KOPT-K1 (cell line): ENCODE measurements around the gene ARHGAP26.

Experiments
- H3K27ac ChIP-seq: fragments of 200-600 bp; sonication (generic); 2 replicates; pipeline ENCODE4 v1.5.1; 2016; ENCODE audit warnings: antibody characterized with exemption, mild to moderate bottlenecking, low read depth, low read length; ENCODE audit not compliant: poor library complexity, severe bottlenecking
- H3K36me3 ChIP-seq: fragments of 200-600 bp; sonication (generic); 2 replicates; pipeline ENCODE4 v1.5.1; 2017; ENCODE audit warnings: antibody characterized with exemption, mild to moderate bottlenecking, low read length, moderate library complexity; ENCODE audit not compliant: insufficient read depth
- H3K9me3 ChIP-seq: fragments of 200-600 bp; sonication (generic); 2 replicates; pipeline ENCODE4 v1.5.1; 2017; ENCODE audit warnings: antibody characterized with exemption, low read length, mild to moderate bottlenecking; ENCODE audit not compliant: insufficient read depth, poor library complexity, severe bottlenecking

The ARHGAP26 gene

DNA sequence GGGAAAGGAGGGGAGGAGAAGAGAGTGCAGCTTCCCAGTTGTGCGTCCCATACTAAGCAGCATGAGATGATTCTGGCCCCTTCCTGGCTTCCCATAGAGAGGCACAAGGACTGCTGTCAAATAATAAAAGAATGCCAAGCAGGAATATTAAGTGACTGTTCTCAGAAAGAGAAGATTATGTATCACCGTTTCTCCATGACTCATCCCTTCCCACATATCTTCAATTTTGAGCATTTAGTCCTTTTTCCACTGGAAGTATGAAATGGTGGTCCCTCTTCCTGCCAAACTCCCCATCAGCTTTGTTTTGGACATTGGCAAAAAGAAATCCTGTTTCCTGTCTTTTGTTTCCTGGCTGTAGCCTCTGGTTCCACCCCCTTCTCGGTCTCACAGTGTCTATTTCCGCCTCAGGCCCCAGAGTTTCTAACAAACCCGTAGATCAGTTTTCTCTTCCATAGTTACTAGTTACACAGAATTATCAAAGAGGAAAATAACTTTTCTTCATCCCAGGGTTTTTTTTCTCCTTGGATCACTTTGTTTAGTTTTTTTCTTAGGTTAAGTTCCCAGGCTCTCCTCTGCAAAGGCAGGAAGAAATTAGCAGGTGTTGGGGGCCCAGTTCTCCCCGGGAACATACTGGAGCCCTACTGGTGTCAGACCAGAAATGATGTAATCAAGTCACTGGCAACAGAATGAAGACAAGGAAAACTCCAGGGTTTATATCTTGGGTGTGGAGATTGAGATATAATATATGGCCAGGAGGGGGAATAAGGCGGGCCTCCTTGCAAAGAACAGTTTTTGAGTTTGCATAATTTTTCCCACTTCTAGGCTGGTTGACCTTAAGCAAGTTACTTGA, 26.4 kb upstream of the ARHGAP26 start:
- H3K27ac ChIP-seq: no peak overlapping the region
- no peaks in the 10 kb centered on the region for H3K36me3 ChIP-seq
- no peaks in the 10 kb centered on the region for H3K9me3 ChIP-seq

DNA sequence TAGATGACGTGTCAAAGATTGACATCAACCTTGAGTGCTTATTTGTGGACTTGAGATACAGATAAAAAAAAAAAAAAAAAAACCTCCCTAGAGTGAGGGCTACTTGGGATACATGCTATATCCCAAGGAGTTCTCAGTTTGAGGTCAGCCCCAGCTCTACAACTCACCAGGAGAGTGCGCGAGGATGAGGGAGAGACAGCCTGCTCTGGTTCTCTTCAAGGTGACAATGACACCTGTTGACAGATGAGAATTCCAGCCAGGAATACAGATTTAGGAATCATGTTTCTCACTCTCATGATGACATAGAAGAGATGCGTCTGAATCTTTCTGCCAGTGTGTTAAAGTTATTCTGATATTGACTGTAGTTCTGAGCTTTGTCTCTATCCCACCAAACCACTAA, 24.9 kb upstream of the ARHGAP26 start:
- Histone ChIP-seq H3K27ac (no peak overlapping the region), H3K36me3 (no peaks in the 10 kb centered on the region), H3K9me3 (no peaks in the 10 kb centered on the region)

DNA sequence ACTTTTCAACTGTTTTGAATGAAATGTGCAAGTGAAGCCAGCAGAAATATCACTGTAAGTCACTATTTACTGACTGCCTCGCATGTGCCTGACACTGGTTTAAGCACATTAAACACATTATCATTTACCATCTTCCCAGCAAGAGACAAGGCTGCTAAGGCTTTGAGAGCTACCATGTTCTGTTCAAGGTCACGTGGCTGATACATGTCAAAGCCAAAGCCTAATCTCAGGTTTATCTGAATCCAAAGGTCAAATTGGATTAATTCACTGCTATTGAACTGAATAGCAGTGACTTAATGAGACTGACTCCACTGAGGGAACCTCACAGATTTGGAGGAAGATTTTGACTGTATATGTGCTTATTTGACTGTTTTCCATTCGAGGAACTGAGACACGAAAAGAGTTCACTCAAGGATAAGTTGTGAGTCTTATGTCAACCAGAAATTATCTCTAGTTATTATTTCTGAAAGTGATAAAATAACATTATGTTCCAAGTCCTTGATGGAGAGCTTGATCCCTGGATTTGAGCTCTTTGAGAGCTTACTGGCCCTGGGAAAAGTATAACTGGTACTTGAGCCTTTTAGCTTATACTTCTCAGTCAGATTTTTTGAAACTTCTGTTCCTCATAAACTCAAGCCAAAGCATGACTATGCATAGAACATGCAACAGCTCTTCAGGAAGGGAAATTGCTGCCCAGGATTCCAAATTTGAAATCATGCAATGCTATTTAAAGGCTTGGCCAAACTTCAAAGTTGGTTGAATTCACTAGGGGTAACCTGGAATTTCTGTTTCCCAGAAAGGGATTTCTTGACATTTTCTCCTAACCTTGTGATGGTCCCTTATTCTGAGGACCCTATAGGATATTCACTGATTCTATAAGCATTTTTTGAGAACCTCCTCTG, 23.4 kb upstream of the ARHGAP26 start:
- H3K27ac ChIP-seq: no peak overlapping the region
- no peaks in the 10 kb centered on the region for H3K36me3 ChIP-seq
- H3K9me3 ChIP-seq: no peaks in the 10 kb centered on the region

DNA sequence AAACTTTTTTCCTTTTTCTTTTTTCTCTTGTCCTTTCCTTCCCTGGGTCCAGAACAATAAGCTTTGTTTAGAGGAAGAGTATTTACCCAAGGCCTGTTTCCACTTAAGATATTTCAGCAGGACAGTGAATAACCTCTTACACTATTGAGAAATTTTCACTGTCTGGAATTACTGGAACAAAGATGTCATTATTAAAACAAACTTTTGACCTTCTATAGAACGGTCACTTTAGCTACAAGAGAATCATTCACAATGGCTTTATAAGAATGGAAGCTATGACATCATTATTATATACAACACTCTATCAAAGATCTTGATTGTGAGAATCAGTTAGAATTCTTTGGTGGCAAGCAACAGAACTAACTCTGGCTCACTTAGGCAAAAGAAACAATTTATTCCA, 22.0 kb upstream of the ARHGAP26 start:
- Histone ChIP-seq H3K27ac (no peak overlapping the region), H3K36me3 (no peaks in the 10 kb centered on the region), H3K9me3 (no peaks in the 10 kb centered on the region)

DNA sequence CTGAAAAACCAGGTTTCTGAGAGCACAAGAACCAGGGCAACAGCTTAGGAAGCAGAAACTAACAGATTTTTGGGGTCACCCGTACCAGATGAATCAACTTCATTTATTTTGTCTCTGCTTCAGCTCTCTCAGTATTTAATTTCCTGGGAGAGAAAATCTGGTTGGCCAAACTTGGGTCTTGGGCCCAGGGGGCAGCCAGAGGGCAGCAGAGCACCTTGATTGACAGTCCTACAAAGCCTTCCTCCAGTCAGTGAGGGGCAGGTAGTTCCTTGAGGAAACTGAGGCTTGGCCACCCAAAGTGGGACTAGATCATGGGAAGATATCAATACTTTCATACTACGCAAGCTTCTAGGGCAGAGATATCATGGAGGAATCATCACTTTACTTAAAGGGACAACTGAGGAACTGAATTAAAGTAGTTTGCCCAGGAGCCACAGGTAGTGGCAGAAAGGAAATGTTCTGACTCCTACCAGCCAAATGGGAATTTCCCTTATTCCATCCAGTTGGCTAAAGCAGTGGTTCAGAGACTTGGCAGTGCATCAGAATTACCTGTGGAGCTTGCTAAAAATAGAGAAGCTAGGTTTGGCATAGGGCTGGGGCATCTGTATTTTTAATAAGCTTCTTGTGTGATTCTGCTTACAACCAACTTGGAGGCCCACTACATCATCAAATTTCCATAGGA, 21.5 kb upstream of the ARHGAP26 start:
- H3K27ac ChIP-seq: no peak overlapping the region
- no peaks in the 10 kb centered on the region for H3K9me3 ChIP-seq
- no peaks in the 10 kb centered on the region for H3K36me3 ChIP-seq

DNA sequence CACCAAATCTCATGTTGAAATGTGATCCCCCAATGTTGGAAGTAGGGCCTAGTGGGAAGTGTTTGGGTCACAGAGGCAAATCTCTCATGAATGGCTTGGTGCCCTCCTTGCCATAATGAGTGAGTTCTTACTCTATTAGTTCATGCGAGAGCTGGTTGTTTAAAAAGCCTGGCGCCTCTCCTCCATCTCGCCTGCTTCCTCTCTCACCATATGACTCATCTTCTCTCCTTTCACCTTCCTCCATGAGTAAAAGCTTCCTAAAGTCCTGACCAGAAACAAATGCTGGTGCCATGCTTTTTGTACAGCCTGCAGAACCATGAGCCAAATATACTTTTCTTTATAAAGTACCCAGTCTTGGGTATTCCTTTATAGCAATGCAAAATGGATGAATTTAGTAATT, 20.9 kb upstream of the ARHGAP26 start:
- no peaks in the 10 kb centered on the region for H3K9me3 ChIP-seq
- H3K36me3 ChIP-seq: no peaks in the 10 kb centered on the region
- H3K27ac ChIP-seq: no peak overlapping the region

DNA sequence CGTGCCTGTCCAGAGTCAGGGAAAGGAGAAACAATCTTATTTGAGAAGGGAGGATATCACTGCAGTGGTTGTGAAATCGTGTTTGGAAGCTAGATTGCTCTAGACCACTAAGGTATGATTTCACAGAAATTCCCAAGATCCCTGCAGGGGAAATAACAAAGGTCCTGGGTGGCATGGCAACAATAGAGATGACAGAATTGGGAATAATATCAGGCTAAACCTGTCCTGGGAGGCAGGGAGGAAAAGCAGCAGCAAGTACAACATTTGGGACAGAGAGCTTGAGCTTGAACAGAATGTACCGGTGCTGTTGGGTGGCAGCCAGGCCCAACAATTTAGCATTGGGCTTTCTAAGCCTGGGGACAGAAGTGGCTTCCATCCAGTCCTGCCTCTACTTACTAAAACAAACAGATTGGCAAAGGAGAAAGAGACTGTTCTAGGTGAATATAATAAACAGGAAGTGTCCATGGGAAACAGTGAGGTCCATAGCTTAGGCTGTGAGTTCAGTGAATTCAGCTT, 17.0 kb upstream of the ARHGAP26 start:
- Histone ChIP-seq H3K27ac (no peak overlapping the region), H3K9me3 (no peaks in the 10 kb centered on the region), H3K36me3 (no peaks in the 10 kb centered on the region)

DNA sequence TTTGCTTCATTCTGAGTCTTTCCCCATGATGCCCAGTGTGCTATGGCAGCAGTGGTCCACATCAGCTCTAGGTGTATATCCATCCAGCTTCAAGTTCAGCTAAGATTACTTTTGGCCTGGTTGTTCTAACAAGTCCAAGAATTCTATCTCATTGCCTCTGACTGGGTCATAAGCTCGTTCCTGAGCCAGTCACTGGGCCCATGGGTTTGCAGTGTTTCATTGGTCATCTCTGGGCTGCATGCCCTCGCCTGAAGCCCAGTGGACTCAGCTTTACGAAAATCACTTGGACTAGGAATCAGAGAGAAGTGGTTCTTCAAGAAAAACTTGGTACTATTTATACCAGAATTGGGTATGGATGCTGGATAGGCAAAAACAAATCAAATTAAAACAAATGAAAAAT, 16.1 kb upstream of the ARHGAP26 start:
- H3K36me3 ChIP-seq: no peaks in the 10 kb centered on the region
- H3K9me3 ChIP-seq: no peaks in the 10 kb centered on the region
- no peak overlapping the region for H3K27ac ChIP-seq

DNA sequence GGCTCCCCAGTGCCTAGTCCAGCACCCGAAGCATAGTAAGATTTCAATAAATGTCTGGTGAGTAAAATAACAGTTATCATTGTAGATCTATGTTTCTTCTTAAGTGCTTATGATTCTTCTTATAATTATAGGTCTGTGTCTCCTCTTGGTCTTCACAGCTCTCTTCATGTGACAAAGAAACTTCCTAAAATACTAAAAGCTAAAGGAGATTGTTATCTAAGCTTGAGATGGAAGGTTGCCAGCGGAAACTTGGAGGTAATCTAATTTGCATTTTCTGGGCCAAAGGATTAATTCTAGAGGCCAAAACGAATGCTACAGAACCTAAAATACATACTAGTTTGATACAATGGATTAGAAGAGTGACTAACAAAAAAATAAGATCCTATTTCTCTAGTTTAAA, 13.6 kb upstream of the ARHGAP26 start:
- H3K9me3 ChIP-seq: no peaks in the 10 kb centered on the region
- H3K27ac ChIP-seq: no peak overlapping the region
- H3K36me3 ChIP-seq: no peaks in the 10 kb centered on the region

DNA sequence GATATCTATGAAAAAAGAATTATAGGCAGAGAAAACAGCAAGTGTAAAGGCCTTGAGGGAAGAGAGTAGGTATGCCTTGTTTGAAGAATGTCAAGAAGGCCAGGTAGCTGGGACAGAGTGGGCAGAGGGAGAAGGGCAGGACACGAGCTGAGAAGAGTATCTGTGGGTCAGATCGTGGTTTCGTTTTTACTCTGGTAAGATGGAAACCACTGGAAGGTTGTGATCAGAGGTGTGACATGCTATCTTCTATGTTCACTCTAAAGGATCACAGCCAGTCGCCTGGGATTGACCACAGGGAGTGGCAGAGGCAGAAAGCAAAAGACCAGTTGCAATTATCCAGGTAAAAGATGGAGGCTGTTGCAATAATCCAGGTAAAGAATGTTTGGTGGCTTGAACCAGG, 12.6 kb upstream of the ARHGAP26 start:
- Histone ChIP-seq H3K36me3 (no peaks in the 10 kb centered on the region), H3K27ac (no peak overlapping the region), H3K9me3 (no peaks in the 10 kb centered on the region)

DNA sequence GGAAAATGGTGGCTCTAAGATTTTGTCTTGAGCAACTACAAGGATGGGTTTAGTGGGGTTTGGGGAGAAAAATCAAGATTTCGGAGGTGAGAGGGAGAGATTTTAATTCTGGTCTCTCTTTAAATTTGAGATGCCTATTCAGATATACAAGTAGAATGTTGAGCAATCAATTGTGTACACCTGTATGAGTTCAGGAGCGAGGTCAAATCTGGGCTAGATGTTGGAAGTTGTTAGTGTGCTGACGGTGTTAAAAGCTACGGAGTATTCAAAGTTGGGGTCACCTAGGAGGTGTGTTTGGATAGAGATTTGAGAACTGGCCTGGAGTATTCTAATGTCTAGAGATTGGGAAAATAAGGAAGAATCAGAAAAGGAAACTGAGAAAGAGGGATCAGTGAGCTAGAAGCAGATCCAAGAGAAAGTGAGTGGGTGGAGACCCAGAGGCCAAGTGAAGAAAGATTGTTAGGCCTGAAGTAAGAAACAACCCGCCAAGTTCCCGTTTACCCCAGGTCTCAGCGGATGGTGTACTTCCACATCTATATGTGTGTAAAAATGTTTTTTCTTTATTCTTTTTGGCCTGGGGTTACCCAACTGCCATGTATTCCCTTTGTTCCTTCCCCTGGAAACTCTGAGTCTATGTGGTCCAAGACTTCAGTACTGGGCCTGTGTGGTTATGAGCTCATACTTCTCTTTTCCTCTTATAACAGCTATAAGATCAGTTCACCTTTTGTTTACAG, 11.9 kb upstream of the ARHGAP26 start:
- no peak overlapping the region for H3K27ac ChIP-seq
- no peaks in the 10 kb centered on the region for H3K9me3 ChIP-seq
- H3K36me3 ChIP-seq: no peaks in the 10 kb centered on the region

DNA sequence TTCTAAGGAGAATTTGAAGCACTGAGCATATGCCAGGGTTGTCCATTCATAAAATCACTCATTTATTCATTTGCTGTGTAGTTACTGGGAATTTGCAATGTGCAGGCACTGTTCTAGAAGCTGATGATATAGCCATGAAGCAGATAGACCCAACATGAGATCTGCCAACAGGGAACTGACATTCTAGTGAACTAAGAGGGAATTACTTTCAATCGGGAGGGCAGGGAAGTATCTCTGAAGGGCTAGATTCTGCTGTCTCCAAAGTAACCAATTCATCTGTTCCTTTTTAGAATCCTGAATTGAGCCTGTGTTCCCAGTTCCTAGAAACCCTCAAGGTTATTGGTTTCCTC, 11.4 kb upstream of the ARHGAP26 start:
- no peaks in the 10 kb centered on the region for H3K9me3 ChIP-seq
- no peaks in the 10 kb centered on the region for H3K36me3 ChIP-seq
- H3K27ac ChIP-seq: no peak overlapping the region

DNA sequence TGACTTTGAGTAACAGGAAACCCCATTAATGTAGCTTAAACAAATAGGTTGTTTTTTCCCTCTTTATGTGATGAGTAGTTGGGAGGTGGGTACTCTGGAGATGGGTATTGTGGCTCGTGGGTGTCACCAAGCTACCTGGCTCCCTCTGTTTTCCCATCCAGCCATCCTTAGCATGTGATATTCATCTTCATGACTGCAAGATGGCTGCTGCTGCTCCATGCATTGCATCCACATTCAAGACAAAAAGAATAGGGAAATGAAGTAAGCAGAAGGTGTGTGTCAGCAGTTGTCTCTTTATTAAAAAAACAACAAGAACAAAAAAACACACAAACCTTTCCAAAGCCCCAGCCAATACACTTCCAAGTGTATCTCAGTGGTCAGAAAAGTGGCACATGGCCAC, 6.5 kb upstream of the ARHGAP26 start:
- Histone ChIP-seq H3K9me3 (no peaks in the 10 kb centered on the region), H3K27ac (no peak overlapping the region), H3K36me3 (no peaks in the 10 kb centered on the region)

DNA sequence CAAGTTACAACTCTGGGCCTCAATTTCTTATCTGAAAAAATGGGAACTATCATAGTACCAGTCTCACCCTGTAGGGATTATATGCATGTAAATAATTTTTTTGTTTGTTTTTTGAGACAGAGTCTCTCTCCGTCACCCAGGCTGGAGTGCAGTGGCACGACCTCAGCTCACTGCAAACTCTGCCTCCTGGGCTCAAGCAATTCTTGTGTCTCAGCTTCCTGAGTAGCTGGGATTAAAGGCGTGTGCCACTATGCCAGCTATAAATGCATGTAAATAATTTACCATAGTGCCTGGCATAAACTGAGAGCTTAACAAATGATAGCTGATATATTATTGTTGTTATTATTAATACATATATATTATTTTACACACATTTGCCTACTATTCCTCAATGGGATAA, 3.0 kb upstream of the ARHGAP26 start:
- no peaks in the 10 kb centered on the region for H3K36me3 ChIP-seq
- H3K9me3 ChIP-seq: no peaks in the 10 kb centered on the region
- no peak overlapping the region for H3K27ac ChIP-seq
